Uterus (tissue), 2 donors: Measurements from ENCODE around the gene CSF3R.

ENCODE experiments used
- CTCF ChIP-seq, 4 experiments: fragments of 200-600 bp in 2 of 4; fragments of 450-650 bp in 2 of 4; sonication (generic) in 2 of 4; IDR thresholded peaks; one replicate each; pipeline ENCODE4 v1.5.1; 2016 to 2019; ENCODE audit warnings: antibody characterized with exemption in 4 of 4, mild to moderate bottlenecking in 2 of 4, moderate library complexity in 1 of 4
- POLR2A ChIP-seq, 2 donors: fragments of 450-650 bp; IDR thresholded peaks; one replicate each; pipeline ENCODE4 v1.6.1; 2016; ENCODE audit warnings: antibody characterized with exemption in 2 of 2, mild to moderate bottlenecking in 1 of 2, moderate library complexity in 1 of 2

- no peak for TF ChIP-seq CTCF (IDR thresholded peaks at IDR 0.05)
- TF ChIP-seq POLR2A (IDR thresholded peaks at IDR 0.05), result no peak
These were observed 49.1 kb upstream of the CSF3R start for GRCh38 chr1:36531833-36532232.
